Ecto neural progenitor cell (in vitro differentiated cells): Measurements from ENCODE around the gene COL11A2.
A peak's percentile ranks its signal among the peaks of the same experiment; 100 is the strongest.

Experiments
- DNase-seq: peaks from one replicate; pipeline ENCODE4 v3.0.0-alpha.2; 2018; ENCODE audit warnings: low spot score

Gene COL11A2

DNA sequence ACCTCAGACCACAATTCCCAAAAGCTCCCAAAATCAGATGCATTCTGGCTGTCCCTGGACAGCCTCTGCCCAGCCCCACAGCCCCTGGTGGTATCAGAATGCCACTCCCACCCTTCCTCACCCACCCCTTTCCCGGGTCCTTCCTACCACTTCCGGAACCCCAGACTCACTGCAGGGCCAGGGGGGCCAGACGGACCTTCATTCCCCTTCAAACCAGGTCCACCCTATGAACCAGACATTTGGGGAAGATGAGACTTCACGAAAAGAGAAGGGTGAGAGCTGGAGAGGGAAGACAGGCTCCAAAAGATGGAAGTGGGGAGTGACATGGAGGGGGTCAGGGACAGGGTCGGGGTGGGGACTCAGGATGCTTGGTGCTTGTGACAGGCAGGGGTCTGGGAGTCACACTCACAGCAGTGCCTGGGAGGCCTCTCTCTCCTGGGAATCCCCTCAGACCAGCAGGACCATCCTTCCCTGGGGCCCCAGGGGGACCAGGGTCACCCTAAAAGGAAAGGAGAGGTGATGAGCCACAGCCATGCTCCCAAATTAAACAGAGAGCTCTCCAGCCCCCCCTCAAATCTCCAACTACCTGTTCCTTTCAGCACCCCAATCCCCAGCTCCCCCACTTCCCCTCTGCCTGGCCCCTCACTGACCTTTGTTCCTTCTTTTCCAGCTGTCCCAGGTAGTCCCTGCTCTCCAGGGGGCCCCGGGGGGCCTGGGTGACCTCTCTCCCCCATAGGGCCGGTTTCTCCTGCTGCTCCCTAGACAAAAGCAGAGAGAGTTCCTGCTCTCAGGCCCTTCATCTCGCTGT lies 20.2 kb downstream of the COL11A2 start:
- no peak for DNase-seq

- DNase-seq, result no peak
These were observed 21.0 kb downstream of the COL11A2 start for GRCh38 chr6:33171016-33171879.

DNA sequence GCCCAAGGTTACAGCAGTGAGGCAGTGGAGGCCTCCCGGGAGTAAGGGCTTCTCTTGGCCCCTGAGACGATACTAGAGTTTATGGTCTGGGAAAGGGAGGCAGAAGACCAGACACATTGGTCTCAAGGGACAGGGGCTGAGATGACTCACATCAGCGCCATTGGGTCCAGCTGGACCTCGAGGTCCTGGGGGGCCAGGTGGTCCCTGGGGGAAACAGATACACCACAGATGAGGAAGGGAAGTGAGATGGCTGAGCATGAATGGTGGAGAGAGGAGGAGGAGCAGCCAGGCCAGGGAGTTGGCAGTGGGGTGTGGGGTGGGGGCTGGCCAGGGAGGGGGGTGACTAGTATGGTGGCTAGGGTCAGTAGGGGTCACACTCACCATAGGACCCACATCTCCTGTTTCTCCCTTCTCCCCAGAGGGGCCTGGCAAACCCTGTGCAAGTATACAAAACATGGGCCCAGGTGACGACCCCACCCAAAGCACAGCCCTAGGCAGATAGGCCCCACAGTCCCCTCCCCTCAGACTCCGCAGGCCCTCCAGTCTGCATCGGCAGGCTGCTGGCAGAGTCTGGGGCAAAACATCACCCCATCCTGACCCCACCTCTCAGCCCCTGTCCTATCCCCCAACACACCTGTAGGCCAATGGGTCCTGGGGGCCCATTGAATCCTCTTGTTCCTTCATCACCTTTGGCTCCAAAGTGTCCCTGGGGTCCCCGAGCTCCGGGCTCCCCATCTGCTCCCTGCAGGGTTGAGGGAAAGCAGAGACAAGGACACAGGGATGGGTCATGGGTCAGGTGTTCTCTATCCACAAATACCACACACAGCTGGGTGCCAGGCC lies 21.9 kb downstream of the COL11A2 start:
- DNase-seq, result no peak

DNA sequence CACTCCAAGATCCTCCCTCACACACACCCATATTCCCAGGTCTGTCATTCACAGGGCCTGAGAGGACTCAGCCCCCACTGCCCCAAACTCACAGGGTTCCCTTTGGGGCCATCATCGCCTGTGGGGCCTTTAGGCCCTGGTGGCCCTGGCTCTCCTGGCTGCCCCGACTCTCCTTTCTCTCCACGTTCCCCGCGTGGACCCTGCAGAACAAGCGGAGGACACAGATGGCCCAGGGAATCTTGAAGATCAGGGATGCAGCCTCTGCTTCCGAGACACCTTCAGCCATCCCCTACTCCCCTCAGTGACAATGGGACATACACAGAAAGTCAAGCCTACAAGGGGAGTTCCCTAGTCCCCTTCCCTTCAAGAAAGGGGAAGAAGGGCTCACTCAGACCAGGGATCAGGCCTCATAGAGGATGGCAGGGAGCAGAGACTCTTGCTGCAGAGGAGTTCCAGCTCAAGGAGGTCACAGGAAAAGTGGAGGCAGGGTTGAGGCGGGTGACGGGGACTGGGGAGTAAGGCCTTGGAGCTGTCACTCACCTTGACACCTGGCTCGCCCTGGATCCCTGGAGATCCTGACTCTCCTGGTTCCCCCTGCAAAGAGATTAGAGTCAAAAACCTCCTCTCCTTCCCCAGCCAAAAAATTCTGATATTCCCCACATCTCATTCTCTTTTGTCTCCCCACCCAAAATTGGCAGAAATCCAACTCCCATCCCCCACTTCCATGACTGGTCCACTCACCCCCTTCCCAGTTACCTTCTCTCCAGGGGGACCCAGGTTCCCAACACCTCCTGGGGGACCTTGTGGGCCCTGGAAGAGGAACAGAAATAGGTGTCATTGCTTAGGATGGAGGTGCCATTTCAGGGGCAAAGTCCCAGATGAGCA lies 22.7 kb downstream of the COL11A2 start:
- no peak for DNase-seq

DNA sequence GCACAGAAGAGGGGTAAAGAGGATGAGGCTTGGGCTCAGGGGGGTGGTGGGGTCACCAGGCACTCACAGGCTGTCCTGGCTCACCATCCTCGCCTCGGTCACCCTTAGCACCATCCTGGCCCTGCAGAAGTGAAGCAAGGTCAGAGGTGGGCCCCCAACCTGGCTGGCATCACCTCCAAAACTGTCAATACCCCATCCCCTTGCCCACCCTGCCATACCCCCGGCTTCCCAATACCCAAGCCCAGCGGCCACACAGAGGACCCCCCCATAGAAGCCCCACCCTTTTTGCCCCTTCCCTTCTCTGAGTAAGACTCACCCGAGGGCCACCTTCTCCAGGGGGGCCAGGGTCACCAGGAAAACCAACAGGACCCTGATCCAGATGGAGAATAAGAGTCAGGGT lies 23.6 kb downstream of the COL11A2 start:
- no peak for DNase-seq

GRCh38 chr6:33168284-33168601 lies 24.0 kb downstream of the COL11A2 start:
- no peak for DNase-seq

- DNase-seq, result peak; percentile 34
These were observed 24.6 kb downstream of the COL11A2 start for GRCh38 chr6:33167374-33168283.

DNA sequence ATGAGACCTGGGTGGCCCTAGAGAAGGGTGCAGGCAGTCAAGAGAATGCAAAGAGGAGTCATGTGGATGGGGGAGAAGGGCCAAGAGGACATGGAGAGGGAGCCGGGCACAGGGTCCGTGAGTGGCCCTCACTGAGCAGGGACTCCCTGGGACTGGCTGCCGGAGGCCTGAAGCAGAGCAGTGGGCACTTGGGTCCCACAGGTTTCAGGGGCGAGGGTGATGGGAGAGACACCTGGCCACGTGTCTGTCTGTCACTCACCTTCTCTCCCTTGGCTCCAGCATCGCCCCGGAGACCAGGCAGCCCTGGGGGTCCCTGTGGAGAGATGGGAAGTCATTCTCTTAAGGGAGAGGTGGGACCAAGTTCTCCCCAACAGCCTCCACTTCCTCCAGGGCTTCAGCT lies 25.5 kb downstream of the COL11A2 start:
- DNase-seq, result no peak

GRCh38 chr6:33166363-33166762 lies 25.9 kb downstream of the COL11A2 start:
- DNase-seq, result no peak

DNA sequence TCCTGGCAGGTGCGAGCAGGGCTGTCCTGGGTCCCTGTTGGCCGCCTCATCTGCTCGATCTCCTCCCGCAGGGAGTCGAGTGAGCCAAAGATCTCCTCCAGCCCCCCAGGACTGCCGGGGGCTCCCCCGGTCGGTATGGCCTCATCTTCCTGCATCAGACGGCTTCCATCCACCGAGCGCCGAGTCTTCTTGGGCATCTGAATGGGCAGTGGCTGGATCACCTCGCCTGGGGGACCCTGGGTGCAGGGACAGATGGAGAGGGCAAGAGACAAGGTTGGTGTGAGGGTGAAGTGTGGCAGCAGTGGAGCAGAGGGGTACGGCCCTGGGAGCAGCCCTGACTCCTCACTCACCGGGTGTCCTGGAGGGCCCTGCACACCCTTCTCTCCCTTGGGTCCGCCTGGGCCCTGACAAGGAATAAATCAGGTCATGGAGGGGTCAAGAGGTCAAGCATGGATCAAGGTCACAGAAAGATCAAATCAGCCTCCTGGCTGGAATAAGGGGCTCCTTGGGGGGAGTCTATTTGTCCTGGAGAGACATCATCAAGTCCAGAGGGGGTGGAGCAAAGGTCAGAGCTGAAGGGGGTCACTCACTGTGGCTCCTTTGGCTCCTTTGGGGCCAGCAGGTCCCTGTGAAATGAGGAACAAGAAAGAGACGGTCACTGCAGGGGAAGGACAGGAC lies 26.5 kb downstream of the COL11A2 start:
- DNase-seq, result no peak

DNA sequence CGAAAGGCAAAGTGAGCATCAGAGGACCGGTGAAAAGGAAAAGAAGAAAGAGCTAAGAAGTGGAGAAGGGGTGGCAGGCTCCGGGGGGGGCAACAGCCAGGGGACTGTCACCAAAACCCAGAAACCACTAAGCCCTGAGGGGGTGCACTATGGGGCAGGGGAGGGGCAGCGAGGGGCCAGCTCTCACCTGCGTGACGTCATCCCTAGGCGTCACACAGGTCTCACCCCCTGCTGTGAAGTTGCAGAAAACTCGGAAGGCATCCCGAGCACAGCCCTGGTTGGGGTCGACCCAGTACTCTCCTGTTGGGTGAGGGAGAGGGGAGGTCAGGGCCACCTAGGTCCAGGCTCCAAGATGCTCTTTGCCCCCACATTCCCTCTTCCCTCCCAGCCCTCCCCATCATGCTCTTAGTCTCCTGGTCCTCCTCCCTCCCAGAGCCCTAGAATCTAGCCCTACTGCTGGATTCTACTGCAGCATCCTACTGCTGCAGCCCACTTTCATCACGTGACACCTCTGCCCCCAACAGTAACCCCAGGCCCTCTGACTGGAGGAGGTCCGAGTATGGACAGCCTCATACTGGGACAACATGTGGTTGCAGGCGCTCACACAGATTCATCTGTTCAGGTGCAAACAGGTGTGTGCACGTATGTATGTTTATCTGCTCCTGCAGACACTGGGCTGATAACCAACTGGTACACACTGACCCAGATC lies 27.4 kb downstream of the COL11A2 start:
- DNase-seq, result no peak

DNA sequence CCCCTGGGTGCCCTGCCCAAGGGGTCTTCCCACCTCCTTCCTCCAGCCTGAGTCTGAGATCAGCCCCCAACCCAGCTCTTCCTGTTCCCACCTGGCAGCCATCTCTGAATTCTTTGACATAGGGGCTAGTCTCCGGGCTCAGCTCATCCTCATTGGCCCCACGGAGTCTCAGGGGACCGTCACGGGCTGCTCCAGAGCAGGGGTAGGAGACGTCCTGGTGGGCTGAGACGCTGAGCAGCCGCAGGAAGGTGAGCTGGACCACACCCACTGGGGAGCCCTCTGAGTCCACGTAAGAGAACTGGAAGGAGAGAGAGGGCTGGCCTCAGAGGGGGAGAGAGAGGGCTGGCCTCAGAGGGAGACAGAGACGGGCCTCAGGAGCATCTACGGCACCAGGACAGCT lies 28.1 kb downstream of the COL11A2 start:
- DNase-seq, result no peak

- no peak for DNase-seq
These were observed 28.7 kb downstream of the COL11A2 start for GRCh38 chr6:33163540-33163939.

GRCh38 chr6:33161354-33162331 lies 30.6 kb downstream of the COL11A2 start:
- peak; percentile 86 for DNase-seq

GRCh38 chr6:33160728-33161344 lies 31.4 kb downstream of the COL11A2 start:
- no peak for DNase-seq

DNA sequence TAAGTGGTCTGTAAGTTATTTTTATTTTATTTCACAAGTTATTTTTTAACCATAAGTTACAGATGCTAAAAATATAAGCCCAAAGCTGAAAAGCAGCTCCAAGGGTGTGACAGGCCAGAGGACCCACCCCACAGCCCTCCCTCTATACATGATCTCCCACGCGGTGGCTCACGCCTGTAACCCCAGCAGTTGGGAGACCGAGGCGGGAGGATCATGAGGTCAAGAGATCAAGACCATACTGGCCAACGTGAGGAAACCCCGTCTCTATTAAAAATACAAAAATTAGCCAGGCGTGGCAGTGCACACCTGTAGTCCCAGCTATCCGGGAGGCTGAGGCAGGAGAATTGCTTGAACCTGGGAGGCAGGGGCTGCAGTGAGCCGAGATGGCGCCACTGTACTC lies 32.2 kb downstream of the COL11A2 start:
- no peak for DNase-seq

DNA sequence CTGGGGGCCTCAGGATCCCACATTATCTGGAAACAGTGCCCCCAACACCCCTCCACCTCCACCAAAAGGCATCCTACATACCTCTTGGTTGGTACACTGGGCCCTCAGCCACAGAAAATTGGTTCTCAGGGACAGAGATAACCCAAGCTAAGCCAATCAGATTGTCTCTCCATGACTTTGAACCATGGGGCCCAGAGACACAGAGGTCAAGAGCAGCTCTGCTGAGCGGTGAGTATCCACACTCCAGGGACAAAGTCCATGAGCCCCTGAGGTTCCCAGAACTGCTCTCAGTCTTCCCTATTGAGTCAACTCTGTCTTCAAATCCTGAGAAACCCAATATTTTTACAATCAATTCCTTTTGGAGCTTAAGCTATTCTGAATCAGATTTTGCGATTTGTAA lies 35.3 kb downstream of the COL11A2 start:
- no peak for DNase-seq

DNA sequence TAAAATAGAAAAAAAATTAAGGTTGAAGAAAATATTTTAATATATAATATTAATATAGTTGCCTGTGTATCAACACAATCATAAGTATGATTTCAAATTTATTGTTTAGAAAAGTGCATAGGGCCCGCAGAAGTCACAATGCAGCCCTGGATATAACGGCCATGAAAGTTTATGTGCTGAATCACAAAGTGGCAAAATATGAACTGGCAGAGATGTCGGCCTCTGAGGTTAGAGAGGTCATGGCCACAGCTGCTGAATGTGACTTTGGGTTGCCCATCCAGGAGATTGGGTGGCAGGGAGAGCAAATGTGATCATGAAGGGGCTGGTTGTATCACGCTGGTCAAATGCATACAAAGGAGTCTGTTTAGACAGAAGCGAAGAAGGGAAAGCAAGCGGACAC lies 35.7 kb downstream of the COL11A2 start:
- DNase-seq, result no peak
